Ovary (tissue), 9 donors: ENCODE data around the gene STPG3. TPM values are rescaled to one million over a fixed set of nuclear protein-coding genes. Genes with fewer than 3 reads are reported as not detected.

ENCODE experiments used
- DNase-seq, 5 donors: peaks; one replicate each; pipeline ENCODE4 v3.0.0-alpha.2; 2019 to 2020
- H3K27ac ChIP-seq, 2 donors: fragments of 200-600 bp; one replicate each; pipeline versions ENCODE4 v1.5.1 to v1.8.0; 2019 to 2022
- H3K27me3 ChIP-seq: fragments of 200-600 bp; one replicate; pipeline ENCODE4 v1.8.0; 2022
- H3K36me3 ChIP-seq: fragments of 200-600 bp; sonication (generic); one replicate; pipeline ENCODE4 v1.5.1; 2019
- H3K4me1 ChIP-seq: one replicate; pipeline ENCODE4 v1.8.1; 2013; ENCODE audit warnings: mild to moderate bottlenecking, moderate library complexity; ENCODE audit not compliant: insufficient read depth
- H3K4me3 ChIP-seq: fragments of 200-600 bp; sonication (generic); one replicate; pipeline ENCODE4 v1.5.1; 2017
- H3K9me3 ChIP-seq, 2 donors: fragments of 200-600 bp in 1 of 2; sonication (generic) in 1 of 2; one replicate each; pipeline versions ENCODE4 v1.5.1 to v1.8.1; 2013 to 2019; ENCODE audit warnings: mild to moderate bottlenecking in 1 of 2, moderate library complexity in 1 of 2
- EP300 ChIP-seq: sonication (generic); formaldehyde crosslinking; IDR thresholded peaks from one replicate; pipeline ENCODE4 v1.6.1; 2017; ENCODE audit warnings: antibody characterized with exemption
- POLR2A ChIP-seq: fragments of 450-650 bp; IDR thresholded peaks from one replicate; pipeline ENCODE4 v1.6.1; 2017; ENCODE audit warnings: antibody characterized with exemption, mild to moderate bottlenecking, moderate library complexity
- WGBS, 3 donors: extraction: QIAGEN DNeasy Blood & Tissue Kit in 1 of 3; methylation state at CpG; one replicate each; pipeline versions ENCODE4 v1.1.5 to v1.1.7; 2013 to 2017; 5-methylcytosine and 5-hydroxymethylcytosine counted together
- intact Hi-C, 4 donors: fragments of 100-400 bp; cut with DNase I; formaldehyde crosslinking; loops; one replicate each; pipeline versions ENCODE4 v1.11.0 to v1.15.1; 2022 to 2023
- polyA plus RNA-seq, 2 donors: library from polyadenylated mRNA; stranded (reverse); fragments of 200-250 nt in 1 of 2; fragments of 350-450 nt in 1 of 2; fragmentation: Illumina TruSeq in 1 of 2; extraction: RNeasy Lipid Tissue Mini Kit (QIAGEN cat#74804) in 1 of 2; gene quantifications; one replicate each; pipeline ENCODE4 v1.2.3, GENCODE V29; 2013 to 2014
- total RNA-seq, 7 donors: library from RNA; depleted of rRNA in 2 of 7; stranded (reverse); fragments of >200 nt in 2 of 7; fragmentation: NEBNext Ultra II Directional in 3 of 7; extraction: Animal tissue kit (Norgen Biotek cat#: 25700) in 3 of 7; gene quantifications; one replicate each; pipeline versions ENCODE4 v1.1.0 to v1.2.4, GENCODE V29; 2016 to 2023
- TF ChIP-seq, protein P1 (sequence below), 3 donors: fragments of 450-650 bp in 2 of 3; fragments of 200-600 bp in 1 of 3; IDR thresholded peaks; one replicate each; pipeline versions ENCODE4 v1.5.1 to v1.8.0; 2016 to 2022; ENCODE audit warnings: antibody characterized with exemption in 3 of 3, mild to moderate bottlenecking in 1 of 3
- donor health status: DM: no; HTN: no; CAD: no; lungs with moderate emphysema.
- donor health status: DM: no; HTN: no; CAD: no.
- donor health status: Bipolar disorder and iron deficiency.
- donor health status: DM: yes; HTN: yes; CAD: no.
- donor health status: DM: no; HTN: no; CAD: no.
- donor health status: DM: yes; HTN: yes; CAD: no.

STPG3 gene
- total and polyA plus RNA-seq, 9 donors, result not detected

DNA sequence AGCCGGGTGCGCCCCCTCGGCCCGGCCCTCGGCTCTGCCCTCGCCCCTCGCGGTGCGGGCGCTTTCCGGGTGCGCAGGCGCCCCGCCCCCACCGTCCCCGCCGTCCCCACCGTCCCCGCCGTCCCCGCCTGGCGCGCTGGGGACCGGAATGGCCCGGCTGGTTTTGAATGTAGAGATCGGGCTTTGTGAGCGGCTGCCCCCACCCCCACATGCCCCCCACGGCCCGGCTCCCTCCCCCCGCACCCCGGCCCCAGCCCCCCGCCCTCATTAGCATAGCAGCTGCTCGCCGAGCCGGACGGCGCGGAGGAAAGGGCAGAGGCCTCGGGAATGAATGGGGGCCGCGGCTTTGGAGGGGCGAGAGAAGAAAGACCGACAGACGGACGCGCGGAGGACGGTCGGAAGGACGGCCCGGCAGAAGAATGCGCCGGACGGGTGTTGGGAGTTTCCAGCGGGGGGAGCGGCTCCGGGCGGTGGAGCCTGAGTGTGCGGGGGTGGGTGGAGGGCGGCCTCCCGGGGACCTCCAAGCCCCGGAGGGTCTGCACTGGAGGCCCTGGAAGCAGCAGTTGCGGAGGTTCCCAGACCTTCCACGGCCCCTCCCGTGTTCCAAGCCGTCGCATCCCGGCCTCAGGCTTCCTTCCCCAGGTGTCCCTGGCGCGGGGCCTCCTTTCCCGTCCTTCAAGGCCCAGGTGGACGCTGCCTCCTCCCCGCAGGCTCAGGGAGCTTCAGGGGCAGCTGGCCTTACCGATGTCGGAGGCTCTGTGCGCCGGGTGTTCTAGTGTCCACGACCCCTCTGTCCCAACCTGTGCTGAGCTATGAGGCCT, 45.0 kb downstream of the STPG3 start:
- peak overlapping the region; percentile 16 for H3K4me3 ChIP-seq
- H3K4me1 ChIP-seq, result peaks cover 5% of the 10 kb centered on the region

DNA sequence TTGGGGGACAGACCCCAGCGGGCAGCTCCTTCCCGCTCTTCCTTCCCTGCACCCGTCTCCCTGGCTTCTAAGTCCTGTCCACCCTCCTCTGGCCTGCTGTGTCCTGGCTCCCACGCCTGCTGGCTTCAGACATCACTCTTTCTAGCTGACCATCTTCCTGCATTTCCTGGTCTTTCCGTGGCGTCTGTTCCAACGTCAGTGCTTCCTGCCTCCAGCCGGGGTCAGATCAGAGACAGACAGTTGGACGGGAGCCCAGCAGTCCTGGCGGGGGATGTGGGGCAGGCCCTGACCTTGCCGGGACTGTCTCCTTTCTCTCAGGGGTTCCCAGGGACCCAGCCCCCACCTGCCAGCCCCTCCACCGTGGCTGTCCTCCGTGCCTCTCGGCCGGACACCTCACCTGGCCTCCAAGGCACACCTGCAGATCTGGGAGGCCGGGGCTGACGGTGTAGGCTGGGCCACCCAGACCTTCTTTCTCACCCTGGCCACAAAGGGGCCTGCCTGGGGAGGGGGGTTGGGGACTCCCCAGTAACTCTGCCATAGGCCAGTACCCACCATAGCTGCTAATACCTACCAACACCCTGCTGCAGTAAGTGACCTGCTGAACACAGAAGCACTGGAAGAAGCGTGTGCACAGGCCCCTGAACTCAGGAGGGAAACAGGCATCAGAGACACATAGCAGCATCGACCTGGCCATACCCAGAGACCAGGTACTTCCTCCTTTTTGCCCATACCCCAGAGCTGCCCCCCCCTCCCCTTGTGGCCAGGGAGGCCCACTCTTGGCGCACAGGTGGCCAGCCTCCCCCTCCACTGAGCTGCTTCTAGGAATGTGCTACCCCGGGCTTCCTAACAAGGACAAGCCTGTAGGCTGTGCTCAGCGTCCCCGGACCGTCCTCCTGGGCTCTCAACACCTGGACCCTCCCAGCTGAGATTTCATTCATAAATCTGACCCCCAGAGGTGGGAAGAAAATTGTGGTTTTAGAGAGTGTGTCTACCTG, 45.9 kb downstream of the STPG3 start:
- H3K27ac ChIP-seq, result no peak overlapping the region
- peak in 4 of 5 donors; percentile 20 to 61 (median 58) for DNase-seq

More for the DNA sequence above, 45.0 kb downstream of the STPG3 start:
- TF ChIP-seq POLR2A, result no peak
- TF ChIP-seq EP300, result no peak
- WGBS, 3 donors, result 3 to 7% (median 4%) methylated on average over 41 to 78 of the region's 78 CpGs
- Histone ChIP-seq H3K27me3 (peaks cover 8% of the 10 kb centered on the region), H3K27ac (peak overlapping the region in 1 of 2 donors; percentile 20), H3K36me3 (no peaks in the 10 kb centered on the region), H3K9me3 (no peaks in the 10 kb centered on the region)
- intact Hi-C loops, result loop anchor here (5.0 to 10.0 kb wide), 4 partner anchors 111 to 229 kb away; partner anchors contain the start of gene ENTPD8 (in 1 of the 4)
- DNase-seq, result peak in 1 of 5 donors; percentile 21

DNA sequence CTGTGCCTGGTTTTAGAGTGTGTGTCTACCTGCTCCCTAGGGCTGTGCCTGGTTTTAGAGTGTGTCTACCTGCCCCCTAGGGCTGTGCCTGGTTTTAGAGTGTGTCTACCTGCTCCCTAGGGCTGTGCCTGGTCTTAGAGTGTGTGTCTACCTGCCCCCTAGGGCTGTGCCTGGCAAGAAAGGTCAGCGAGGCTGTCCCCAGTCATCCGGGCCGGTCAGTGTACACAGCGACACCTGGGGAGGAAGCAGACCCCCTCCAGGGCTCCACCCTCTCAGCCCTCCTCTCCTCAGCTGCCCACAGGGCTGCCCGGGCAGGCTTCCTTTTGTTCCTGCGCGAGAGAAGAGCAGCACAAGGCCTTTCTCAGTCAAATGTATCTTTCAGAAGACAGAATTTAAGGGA, 46.9 kb downstream of the STPG3 start:
- TF ChIP-seq EP300 (no peak), POLR2A (no peak)
- TF ChIP-seq, protein P1, sequence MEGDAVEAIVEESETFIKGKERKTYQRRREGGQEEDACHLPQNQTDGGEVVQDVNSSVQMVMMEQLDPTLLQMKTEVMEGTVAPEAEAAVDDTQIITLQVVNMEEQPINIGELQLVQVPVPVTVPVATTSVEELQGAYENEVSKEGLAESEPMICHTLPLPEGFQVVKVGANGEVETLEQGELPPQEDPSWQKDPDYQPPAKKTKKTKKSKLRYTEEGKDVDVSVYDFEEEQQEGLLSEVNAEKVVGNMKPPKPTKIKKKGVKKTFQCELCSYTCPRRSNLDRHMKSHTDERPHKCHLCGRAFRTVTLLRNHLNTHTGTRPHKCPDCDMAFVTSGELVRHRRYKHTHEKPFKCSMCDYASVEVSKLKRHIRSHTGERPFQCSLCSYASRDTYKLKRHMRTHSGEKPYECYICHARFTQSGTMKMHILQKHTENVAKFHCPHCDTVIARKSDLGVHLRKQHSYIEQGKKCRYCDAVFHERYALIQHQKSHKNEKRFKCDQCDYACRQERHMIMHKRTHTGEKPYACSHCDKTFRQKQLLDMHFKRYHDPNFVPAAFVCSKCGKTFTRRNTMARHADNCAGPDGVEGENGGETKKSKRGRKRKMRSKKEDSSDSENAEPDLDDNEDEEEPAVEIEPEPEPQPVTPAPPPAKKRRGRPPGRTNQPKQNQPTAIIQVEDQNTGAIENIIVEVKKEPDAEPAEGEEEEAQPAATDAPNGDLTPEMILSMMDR (IDR thresholded peaks at IDR 0.05), result no peak
- intact Hi-C loops, result loop anchor here (5.0 to 10.0 kb wide), 4 partner anchors 109 to 227 kb away; partner anchors contain the start of gene ENTPD8 (in 1 of the 4)
- WGBS, 3 donors, result 66 to 90% (median 82%) methylated on average over 7 of the region's 7 CpGs
- H3K27me3 ChIP-seq, result peaks cover 8% of the 10 kb centered on the region
- no peaks in the 10 kb centered on the region for H3K36me3 ChIP-seq
- H3K4me1 ChIP-seq, result peaks cover 9% of the 10 kb centered on the region
- DNase-seq, result no peak
- H3K27ac ChIP-seq, result no peak overlapping the region
- H3K4me3 ChIP-seq, result no peak overlapping the region
- H3K9me3 ChIP-seq, result no peaks in the 10 kb centered on the region

More for the DNA sequence above, 45.9 kb downstream of the STPG3 start:
- no peak overlapping the region for H3K4me3 ChIP-seq
- H3K9me3 ChIP-seq, result no peaks in the 10 kb centered on the region
- WGBS, 3 donors, result 39 to 45% (median 45%) methylated on average over 24 of the region's 24 CpGs
- H3K27me3 ChIP-seq, result peaks cover 8% of the 10 kb centered on the region
- no peaks in the 10 kb centered on the region for H3K36me3 ChIP-seq
- TF ChIP-seq POLR2A, result no peak
- TF ChIP-seq, protein P1 (IDR thresholded peaks at IDR 0.05), result no peak
- peaks cover 5% of the 10 kb centered on the region for H3K4me1 ChIP-seq
- intact Hi-C loops, result loop anchor here (5.0 to 10.0 kb wide), 4 partner anchors 110 to 228 kb away; partner anchors contain the start of gene ENTPD8 (in 1 of the 4)

DNA sequence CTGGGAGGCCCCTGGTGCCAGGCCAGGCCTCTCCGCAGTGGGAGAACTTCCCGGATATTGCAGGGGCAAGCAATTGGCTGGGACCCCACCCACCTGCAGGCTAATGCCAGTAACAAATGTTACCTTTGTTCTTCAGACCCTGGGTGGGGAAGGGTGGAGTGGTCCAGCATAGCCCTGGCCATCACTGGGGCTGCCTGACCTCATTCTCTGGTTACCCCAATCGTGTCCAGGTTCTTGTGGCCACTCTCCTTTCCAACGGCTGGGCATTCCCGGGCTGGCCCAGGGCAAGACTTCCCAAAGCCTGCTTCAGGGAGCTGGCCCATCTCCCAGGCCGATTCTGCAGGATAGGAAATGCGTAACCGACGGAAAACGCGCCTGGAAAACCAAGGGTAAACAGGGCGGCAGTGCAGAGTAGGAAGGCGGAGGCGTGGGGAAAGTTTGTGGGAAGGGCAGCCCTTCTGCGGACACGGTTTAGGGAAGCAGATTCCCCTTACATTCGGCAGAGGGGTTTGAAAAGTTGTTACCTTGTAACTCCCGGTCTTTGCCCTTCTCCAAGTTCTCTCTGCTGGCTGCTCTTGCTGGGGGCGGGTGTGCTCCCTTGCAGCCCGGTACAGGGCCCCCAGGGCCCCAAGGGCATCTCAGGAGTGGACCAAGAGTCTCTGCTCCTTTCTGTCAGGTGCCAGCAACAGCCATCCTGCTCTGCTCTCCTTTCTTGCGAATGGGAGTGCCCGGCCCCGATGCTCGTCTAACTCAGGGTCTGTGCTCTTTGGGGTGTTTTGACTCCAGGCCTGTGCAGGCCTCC, 47.5 kb downstream of the STPG3 start:
- TF ChIP-seq POLR2A (no peak), EP300 (no peak)
- TF ChIP-seq, protein P1 (IDR thresholded peaks at IDR 0.05), result no peak
- Histone ChIP-seq H3K27me3 (peaks cover 8% of the 10 kb centered on the region), H3K36me3 (no peaks in the 10 kb centered on the region), H3K4me1 (peaks cover 9% of the 10 kb centered on the region), H3K4me3 (no peak overlapping the region), H3K9me3 (no peaks in the 10 kb centered on the region), H3K27ac (no peak overlapping the region)
- intact Hi-C loops, result loop anchor here (5.0 to 10.0 kb wide), 4 partner anchors 109 to 226 kb away; partner anchors contain the start of gene ENTPD8 (in 1 of the 4)
- DNase-seq, result peak in 3 of 5 donors; percentile 7 to 38 (median 31)
- 75 to 79% (median 77%) methylated on average over 24 of the region's 24 CpGs for WGBS, 3 donors
